Suprapubic skin (tissue), 4 donors: ENCODE data around the gene ANAPC7. TPM values are rescaled to one million over a fixed set of nuclear protein-coding genes. Genes with fewer than 3 reads are reported as not detected.
"Not testable (repeated sequence)": the region's sequence is repeated elsewhere in the genome, so short reads cannot be mapped to it uniquely, and the experiment has no call there.

Experiments
- DNase-seq, 2 donors: peaks; one replicate each; pipeline ENCODE4 v3.0.0-alpha.2; 2019; ENCODE audit warnings: low spot score in 2 of 2
- H3K27ac ChIP-seq: fragments of 200-600 bp; sonication (generic); one replicate; pipeline ENCODE4 v1.5.1; 2019
- H3K27me3 ChIP-seq: fragments of 200-600 bp; sonication (generic); one replicate; pipeline ENCODE4 v1.5.1; 2019
- H3K36me3 ChIP-seq: fragments of 200-600 bp; sonication (generic); one replicate; pipeline ENCODE4 v1.5.1; 2019
- H3K4me1 ChIP-seq: fragments of 200-600 bp; sonication (generic); one replicate; pipeline ENCODE4 v1.5.1; 2019
- H3K4me3 ChIP-seq: fragments of 200-600 bp; sonication (generic); one replicate; pipeline ENCODE4 v1.5.1; 2019; ENCODE audit warnings: mild to moderate bottlenecking
- H3K9me3 ChIP-seq: fragments of 200-600 bp; sonication (generic); one replicate; pipeline ENCODE4 v1.5.1; 2019
- CTCF ChIP-seq, 2 donors: fragments of 200-600 bp in 1 of 2; fragments of 450-650 bp in 1 of 2; sonication (generic) in 1 of 2; IDR thresholded peaks; one replicate each; pipeline ENCODE4 v1.5.1; 2016 to 2019; ENCODE audit warnings: antibody characterized with exemption in 2 of 2, mild to moderate bottlenecking in 1 of 2, moderate library complexity in 1 of 2
- EP300 ChIP-seq: sonication (generic); formaldehyde crosslinking; IDR thresholded peaks from one replicate; pipeline ENCODE4 v1.6.1; 2017; ENCODE audit warnings: antibody characterized with exemption
- POLR2A ChIP-seq, 2 donors: fragments of 450-650 bp; IDR thresholded peaks; one replicate each; pipeline ENCODE4 v1.6.1; 2017; ENCODE audit warnings: antibody characterized with exemption in 2 of 2, mild to moderate bottlenecking in 2 of 2, moderate library complexity in 2 of 2
- POLR2AphosphoS5 ChIP-seq, 3 donors: sonication (generic); formaldehyde crosslinking; IDR thresholded peaks; one replicate each; pipeline ENCODE4 v1.6.1; 2017; ENCODE audit warnings: antibody characterized with exemption in 3 of 3
- WGBS: methylation state at CpG from one replicate; pipeline ENCODE4 v1.1.5; 2018; 5-methylcytosine and 5-hydroxymethylcytosine counted together
- total RNA-seq, 4 donors: library from RNA; depleted of rRNA; stranded (reverse); fragments of >200 nt; gene quantifications; one replicate each; pipeline ENCODE4 v1.1.0, GENCODE V29; 2016

The ANAPC7 gene
- total RNA-seq, 4 donors from 2014 or later = 39.6 to 56.6 (median 45.6) TPM

- no peaks in the 10 kb centered on the region for H3K9me3 ChIP-seq
- H3K27ac ChIP-seq = no peak overlapping the region
- no peaks in the 10 kb centered on the region for H3K27me3 ChIP-seq
- peaks cover 6% of the 10 kb centered on the region for H3K36me3 ChIP-seq
- TF ChIP-seq EP300 (no peak), POLR2AphosphoS5 (IDR thresholded peaks at IDR 0.05) (no peak), CTCF (IDR thresholded peaks at IDR 0.05) (no peak), POLR2A (IDR thresholded peaks at IDR 0.05) (no peak)
- 86% methylated on average over 15 of the region's 15 CpGs for WGBS
- DNase-seq = no peak
- H3K4me1 ChIP-seq = peaks cover 25% of the 10 kb centered on the region
- H3K4me3 ChIP-seq = no peak overlapping the region
Measured at GRCh38 chr12:110367181-110367864, 36.2 kb downstream of the ANAPC7 start.

GRCh38 chr12:110366321-110367142 is 37.0 kb downstream of the ANAPC7 start:
- TF ChIP-seq EP300 (no peak), POLR2A (IDR thresholded peaks at IDR 0.05) (no peak), CTCF (IDR thresholded peaks at IDR 0.05) (no peak), POLR2AphosphoS5 (IDR thresholded peaks at IDR 0.05) (no peak)
- Histone ChIP-seq H3K4me1 (peaks cover 17% of the 10 kb centered on the region), H3K36me3 (no peaks in the 10 kb centered on the region), H3K27ac (no peak overlapping the region), H3K27me3 (no peaks in the 10 kb centered on the region), H3K9me3 (no peaks in the 10 kb centered on the region), H3K4me3 (no peak overlapping the region)
- DNase-seq = no peak
- 62% methylated on average over 7 of the region's 13 CpGs for WGBS

GRCh38 chr12:110365489-110366320 is 37.8 kb downstream of the ANAPC7 start:
- TF ChIP-seq CTCF (IDR thresholded peaks at IDR 0.05) = no peak
- no peak for TF ChIP-seq EP300
- no peak for TF ChIP-seq POLR2A (IDR thresholded peaks at IDR 0.05)
- TF ChIP-seq POLR2AphosphoS5 (IDR thresholded peaks at IDR 0.05) = no peak
- H3K4me1 ChIP-seq = peaks cover 9% of the 10 kb centered on the region
- WGBS = 78% methylated on average over 5 of the region's 7 CpGs
- no peaks in the 10 kb centered on the region for H3K27me3 ChIP-seq
- no peak overlapping the region for H3K4me3 ChIP-seq
- no peaks in the 10 kb centered on the region for H3K9me3 ChIP-seq
- H3K36me3 ChIP-seq = no peaks in the 10 kb centered on the region
- DNase-seq = no peak
- H3K27ac ChIP-seq = no peak overlapping the region

- 100% methylated on average over 1 of the region's 1 CpG for WGBS
- TF ChIP-seq EP300 (no peak), POLR2A (IDR thresholded peaks at IDR 0.05) (no peak), POLR2AphosphoS5 (IDR thresholded peaks at IDR 0.05) (no peak), CTCF (IDR thresholded peaks at IDR 0.05) (no peak)
- Histone ChIP-seq H3K27me3 (no peaks in the 10 kb centered on the region), H3K4me3 (no peak overlapping the region), H3K36me3 (no peaks in the 10 kb centered on the region), H3K27ac (no peak overlapping the region), H3K9me3 (no peaks in the 10 kb centered on the region), H3K4me1 (no peaks in the 10 kb centered on the region)
- no peak for DNase-seq
Measured at GRCh38 chr12:110361216-110361615, 42.3 kb downstream of the ANAPC7 start.

GRCh38 chr12:110358384-110359097 is 45.0 kb downstream of the ANAPC7 start:
- WGBS = 83% methylated on average over 8 of the region's 8 CpGs
- H3K27ac ChIP-seq, H3K27me3 ChIP-seq, H3K9me3 ChIP-seq, H3K36me3 ChIP-seq, H3K4me1 ChIP-seq, DNase-seq, H3K4me3 ChIP-seq: not testable (repeated sequence)
